Upper lobe of right lung (tissue), 1 donor: ENCODE results near the gene NCK2. TPM values are rescaled to one million over a fixed set of nuclear protein-coding genes. Genes with fewer than 3 reads are reported as not detected.

Source experiments
- ATAC-seq: fragments of 200-7000 bp; cut with Tn5 transposase; one replicate; pipeline ENCODE4 v1.9.1; 2020; ENCODE audit warnings: mild to moderate bottlenecking, moderate library complexity
- DNase-seq: peaks from one replicate; pipeline ENCODE4 v3.0.0-alpha.2; 2020
- H3K27ac ChIP-seq: fragments of 200-600 bp; one replicate; pipeline ENCODE4 v1.8.0; 2022
- H3K27me3 ChIP-seq: fragments of 200-600 bp; one replicate; pipeline ENCODE4 v1.8.0; 2022; ENCODE audit warnings: mild to moderate bottlenecking
- H3K36me3 ChIP-seq: fragments of 200-600 bp; one replicate; pipeline ENCODE4 v1.8.0; 2022
- H3K4me1 ChIP-seq: fragments of 200-600 bp; one replicate; pipeline ENCODE4 v1.8.0; 2022
- H3K4me3 ChIP-seq: fragments of 200-600 bp; one replicate; pipeline ENCODE4 v1.8.0; 2022; ENCODE audit warnings: mild to moderate bottlenecking
- H3K9me3 ChIP-seq: fragments of 200-600 bp; one replicate; pipeline ENCODE4 v1.8.0; 2022
- CTCF ChIP-seq: fragments of 200-600 bp; IDR thresholded peaks from one replicate; pipeline ENCODE4 v1.8.0; 2022; ENCODE audit warnings: antibody characterized with exemption
- intact Hi-C: fragments of 100-400 bp; cut with DNase I; formaldehyde crosslinking; loops from one replicate; pipeline ENCODE4 v1.11.0; 2022
- total RNA-seq: library from RNA; stranded (reverse); fragmentation: NEBNext Ultra II Directional; extraction: Animal tissue kit (Norgen Biotek cat#: 25700); gene quantifications from one replicate; pipeline ENCODE4 v1.2.1, GENCODE V29; 2021
- donor health status: DM: no; HTN: yes; CAD: no; lungs with severe emphysema.

Gene NCK2
- total RNA-seq, 1 donor from 2014 or later: 49.7 TPM

DNA sequence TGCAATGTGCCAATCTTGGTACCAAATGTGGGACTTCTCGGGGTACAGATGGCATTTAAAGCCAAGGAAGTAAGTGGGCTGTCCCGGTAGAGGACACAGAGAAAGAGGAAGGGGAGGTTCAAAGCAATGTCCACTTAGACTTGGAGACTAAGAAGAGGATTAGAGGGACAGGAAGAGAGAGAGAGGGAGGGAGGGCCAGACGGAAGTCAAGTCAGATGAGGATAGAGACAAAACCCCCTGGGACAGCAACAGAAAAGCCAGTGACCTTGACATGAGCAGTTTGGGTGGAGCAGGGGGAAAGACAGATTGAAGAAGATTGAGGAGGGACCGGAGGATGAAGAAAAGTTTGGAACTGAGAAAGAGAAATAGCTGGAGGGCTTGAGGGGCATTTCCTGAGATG is 164.5 kb downstream of the NCK2 start:
- Histone ChIP-seq H3K36me3 (no peaks in the 10 kb centered on the region), H3K4me3 (no peak overlapping the region), H3K27me3 (no peaks in the 10 kb centered on the region), H3K27ac (no peak overlapping the region), H3K4me1 (peaks cover 5% of the 10 kb centered on the region), H3K9me3 (no peaks in the 10 kb centered on the region)
- no peak for DNase-seq
- no peak for ATAC-seq
- intact Hi-C loops: no loop called here
- no peak for TF ChIP-seq CTCF

- no peak for TF ChIP-seq CTCF
- no peaks in the 10 kb centered on the region for H3K27me3 ChIP-seq
- no peak for DNase-seq
- no peak for ATAC-seq
- H3K4me1 ChIP-seq: peaks cover 5% of the 10 kb centered on the region
- no peak overlapping the region for H3K27ac ChIP-seq
- intact Hi-C loops: no loop called here
- H3K36me3 ChIP-seq: no peaks in the 10 kb centered on the region
- H3K4me3 ChIP-seq: no peak overlapping the region
- H3K9me3 ChIP-seq: peaks cover 7% of the 10 kb centered on the region
Observed at GRCh38 chr2:105910497-105911238, 166.0 kb downstream of the NCK2 start.

DNA sequence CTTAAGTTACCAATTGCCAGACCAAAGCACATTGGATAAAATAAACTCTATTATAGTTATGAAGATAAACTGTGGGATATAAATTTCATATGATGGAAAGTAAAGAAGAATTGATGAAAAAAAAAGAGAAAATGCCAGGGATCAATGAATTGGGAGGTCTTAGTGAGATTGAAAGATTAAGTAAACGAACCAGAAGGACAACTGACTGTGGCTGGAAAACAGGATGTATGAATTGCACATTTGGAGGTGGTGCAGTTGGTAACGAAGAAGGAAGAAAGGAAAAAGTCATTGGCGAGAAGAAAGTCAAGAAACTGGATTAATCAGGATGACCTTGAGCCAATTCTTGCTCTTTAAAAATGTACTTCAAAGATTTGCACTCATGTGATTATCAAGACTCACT is 166.7 kb downstream of the NCK2 start:
- no peak for DNase-seq
- intact Hi-C loops: no loop called here

GRCh38 chr2:105912081-105912480 is 167.4 kb downstream of the NCK2 start:
- Histone ChIP-seq H3K4me1 (peaks cover 4% of the 10 kb centered on the region), H3K9me3 (peaks cover 7% of the 10 kb centered on the region), H3K36me3 (no peaks in the 10 kb centered on the region), H3K27me3 (no peaks in the 10 kb centered on the region), H3K27ac (no peak overlapping the region), H3K4me3 (no peak overlapping the region)
- ATAC-seq: no peak
- no peak for TF ChIP-seq CTCF
- intact Hi-C loops: no loop called here
- no peak for DNase-seq

More for the DNA sequence above, 166.7 kb downstream of the NCK2 start:
- peaks cover 5% of the 10 kb centered on the region for H3K4me1 ChIP-seq
- H3K4me3 ChIP-seq: no peak overlapping the region
- no peak overlapping the region for H3K27ac ChIP-seq
- TF ChIP-seq CTCF: no peak
- H3K36me3 ChIP-seq: no peaks in the 10 kb centered on the region
- no peak for ATAC-seq
- H3K9me3 ChIP-seq: peaks cover 7% of the 10 kb centered on the region
- no peaks in the 10 kb centered on the region for H3K27me3 ChIP-seq

- Histone ChIP-seq H3K4me3 (no peak overlapping the region), H3K9me3 (peaks cover 7% of the 10 kb centered on the region), H3K27ac (no peak overlapping the region), H3K27me3 (no peaks in the 10 kb centered on the region), H3K4me1 (no peaks in the 10 kb centered on the region), H3K36me3 (no peaks in the 10 kb centered on the region)
- no peak for DNase-seq
- TF ChIP-seq CTCF: no peak
- no peak for ATAC-seq
- intact Hi-C loops: no loop called here
Observed at GRCh38 chr2:105915005-105915558, 170.4 kb downstream of the NCK2 start.
